GM19455 (cell line): ENCODE data around the gene SUN1.

Experiments used
- ATAC-seq: cut with Tn5 transposase; IDR thresholded peaks from one replicate; pipeline ENCODE4 v1.9.1; 2021; ENCODE audit not compliant: unreplicated experiment

The SUN1 gene

GRCh38 chr7:888081-889024, 56.1 kb downstream of the SUN1 start:
- no peak for ATAC-seq

GRCh38 chr7:889025-889390, 56.7 kb downstream of the SUN1 start:
- ATAC-seq = no peak

GRCh38 chr7:889391-889790, 57.1 kb downstream of the SUN1 start:
- no peak for ATAC-seq

- ATAC-seq = no peak
These were observed 58.6 kb downstream of the SUN1 start for GRCh38 chr7:890868-891267.

GRCh38 chr7:891291-891690, 59.0 kb downstream of the SUN1 start:
- ATAC-seq = no peak

- ATAC-seq = no peak
These were observed 59.5 kb downstream of the SUN1 start for GRCh38 chr7:891805-892204.

GRCh38 chr7:892648-893593, 60.6 kb downstream of the SUN1 start:
- ATAC-seq = no peak

- ATAC-seq = no peak
These were observed 61.4 kb downstream of the SUN1 start for GRCh38 chr7:893686-894085.

GRCh38 chr7:894164-894867, 62.0 kb downstream of the SUN1 start:
- no peak for ATAC-seq

- no peak for ATAC-seq
These were observed 62.7 kb downstream of the SUN1 start for GRCh38 chr7:894927-895450.

- ATAC-seq = no peak
These were observed 63.3 kb downstream of the SUN1 start for GRCh38 chr7:895451-896052.

- ATAC-seq = no peak
These were observed 64.2 kb downstream of the SUN1 start for GRCh38 chr7:896346-897075.

GRCh38 chr7:897086-897485, 64.8 kb downstream of the SUN1 start:
- ATAC-seq = no peak

GRCh38 chr7:897771-898376, 65.6 kb downstream of the SUN1 start:
- ATAC-seq = no peak

GRCh38 chr7:898460-898854, 66.2 kb downstream of the SUN1 start:
- ATAC-seq = no peak

GRCh38 chr7:898855-899681, 66.8 kb downstream of the SUN1 start:
- no peak for ATAC-seq

GRCh38 chr7:899806-900205, 67.5 kb downstream of the SUN1 start:
- no peak for ATAC-seq

GRCh38 chr7:900331-901040, 68.2 kb downstream of the SUN1 start:
- ATAC-seq = no peak
